CD4-positive, alpha-beta memory T cell (primary cell): Measurements from ENCODE around the gene SHQ1. TPM values are rescaled to one million over a fixed set of nuclear protein-coding genes. Genes with fewer than 3 reads are reported as not detected.

ENCODE experiments used
- CTCF ChIA-PET: fragments of 350-600 bp; sonication (Branson Sonifier 250); formaldehyde crosslinking; loops from one replicate; lab custom pipeline; 2021; ENCODE audit warnings: inconsistent platforms; ENCODE audit not compliant: partially characterized antibody; lab: Charles Lee
- POLR2A ChIA-PET: fragments of 350-600 bp; sonication (Branson Sonifier 250); formaldehyde crosslinking; loops from one replicate; lab custom pipeline; 2021; ENCODE audit not compliant: partially characterized antibody; lab: Charles Lee
- DNase-seq, 5 donors: peaks; one replicate each; pipeline versions ENCODE4 v3.0.0 to v3.0.0-alpha.2; 2020 to 2022; ENCODE audit warnings: mixed read lengths in 1 of 5
- H3K27ac ChIP-seq: one replicate; pipeline ENCODE4 v1.7.0; 2013; ENCODE audit warnings: low read depth, low read length
- H3K27me3 ChIP-seq: 2 replicates; pipeline ENCODE4 v1.7.0; 2013; ENCODE audit warnings: mild to moderate bottlenecking, low read length, moderate library complexity; ENCODE audit not compliant: insufficient read depth
- H3K36me3 ChIP-seq: 2 replicates; pipeline ENCODE4 v1.7.0; 2013; ENCODE audit warnings: mild to moderate bottlenecking, low read length, moderate library complexity; ENCODE audit not compliant: insufficient read depth
- H3K4me1 ChIP-seq: 2 replicates; pipeline ENCODE4 v1.7.0; 2013; ENCODE audit warnings: mild to moderate bottlenecking, low read length, moderate library complexity; ENCODE audit not compliant: insufficient read depth
- H3K4me3 ChIP-seq, 2 donors: one replicate each; pipeline ENCODE4 v1.7.0; 2013; ENCODE audit warnings: low read length in 2 of 2, mild to moderate bottlenecking in 1 of 2
- H3K9me3 ChIP-seq, 2 donors: one replicate each; pipeline ENCODE4 v1.7.0; 2013; ENCODE audit warnings: low read length in 2 of 2, control low read depth in 1 of 2; ENCODE audit not compliant: control insufficient read depth in 1 of 2
- H3K27ac Mint-ChIP-seq, 7 donors: one replicate each; pipeline ENCODE4 v1.8.0; 2020 to 2021; ENCODE audit warnings: mixed read lengths in 7 of 7, mild to moderate bottlenecking in 6 of 7, inconsistent platforms in 3 of 7, moderate library complexity in 3 of 7
- H3K27me3 Mint-ChIP-seq, 2 donors: one replicate each; pipeline ENCODE4 v1.8.0; 2020 to 2021; ENCODE audit warnings: mixed read lengths in 2 of 2
- H3K36me3 Mint-ChIP-seq, 2 donors: one replicate each; pipeline ENCODE4 v1.8.0; 2020 to 2021; ENCODE audit warnings: mixed read lengths in 2 of 2, inconsistent platforms in 1 of 2, mild to moderate bottlenecking in 1 of 2
- H3K4me1 Mint-ChIP-seq, 4 donors: one replicate each; pipeline ENCODE4 v1.8.0; 2020 to 2021; ENCODE audit warnings: mixed read lengths in 4 of 4, mild to moderate bottlenecking in 1 of 4
- H3K4me3 Mint-ChIP-seq, 8 donors: one replicate each; pipeline ENCODE4 v1.8.0; 2020 to 2021; ENCODE audit warnings: mixed read lengths in 8 of 8, mild to moderate bottlenecking in 7 of 8, moderate library complexity in 6 of 8, inconsistent platforms in 3 of 8
- H3K9me3 Mint-ChIP-seq, 8 donors: one replicate each; pipeline ENCODE4 v1.8.0; 2020 to 2021; ENCODE audit warnings: mixed read lengths in 8 of 8, mild to moderate bottlenecking in 5 of 8, inconsistent platforms in 3 of 8, moderate library complexity in 1 of 8
- intact Hi-C: fragments of 100-400 bp; cut with micrococcal nuclease; formaldehyde crosslinking; loops from one replicate; pipeline ENCODE4 v1.15.1; 2023
- polyA plus RNA-seq, 2 donors: library from polyadenylated mRNA; unstranded; fragments of 300-500 nt; fragmentation: Illumina TruSeq; gene quantifications; one replicate each; pipeline ENCODE4 v1.2.3, GENCODE V29; 2021
- total RNA-seq, 2 experiments: library from RNA; stranded (reverse); gene quantifications; one replicate each; pipeline ENCODE4 v1.2.3, GENCODE V29; 2021

The SHQ1 gene
- total and polyA plus RNA-seq, 4 experiments from 2014 or later, result 6.6 to 31.2 (median 26.1) TPM

GRCh38 chr3:72700106-72700505 lies 148.1 kb downstream of the SHQ1 start:
- Mint-ChIP-seq H3K4me3 (no peak overlapping the region), H3K36me3 (no peaks in the 10 kb centered on the region), H3K27ac (no peak overlapping the region), H3K4me1 (no peaks in the 10 kb centered on the region), H3K9me3 (no peaks in the 10 kb centered on the region), H3K27me3 (peaks cover 0 to 4% of the 10 kb centered on the region in 2 donors)
- H3K4me3 ChIP-seq, result no peak overlapping the region
- H3K36me3 ChIP-seq, result no peaks in the 10 kb centered on the region
- intact Hi-C loops, result no loop called here
- CTCF ChIA-PET, result no interaction called here
- no peak for DNase-seq
- no peaks in the 10 kb centered on the region for H3K9me3 ChIP-seq
- H3K27ac ChIP-seq, result no peak overlapping the region
- H3K4me1 ChIP-seq, result no peaks in the 10 kb centered on the region
- POLR2A ChIA-PET, result no interaction called here
- no peaks in the 10 kb centered on the region for H3K27me3 ChIP-seq

DNA sequence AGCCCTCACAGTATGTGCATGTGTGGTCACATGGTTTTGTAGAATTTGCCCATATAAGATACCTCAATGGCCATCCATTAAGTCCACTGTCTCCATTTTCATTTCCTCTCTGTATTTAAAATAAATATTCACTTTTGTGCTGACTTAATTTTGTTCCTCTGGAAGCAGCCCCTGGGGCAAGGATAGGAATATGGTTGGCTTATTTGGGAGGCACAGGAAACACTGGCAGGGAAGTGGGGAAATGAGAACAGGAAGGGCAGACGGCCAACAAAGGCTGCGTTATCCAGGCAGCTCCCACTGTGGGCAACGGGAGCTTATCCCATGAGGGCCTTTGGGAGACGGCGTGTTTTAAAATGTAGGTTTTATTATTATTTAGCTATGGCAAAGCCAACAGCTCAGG lies 148.6 kb downstream of the SHQ1 start:
- no peak for DNase-seq
- peaks cover 0 to 4% of the 10 kb centered on the region in 2 donors for H3K27me3 Mint-ChIP-seq
- H3K27ac Mint-ChIP-seq, result no peak overlapping the region
- H3K36me3 ChIP-seq, result no peaks in the 10 kb centered on the region
- no peaks in the 10 kb centered on the region for H3K4me1 ChIP-seq
- H3K4me1 Mint-ChIP-seq, result no peaks in the 10 kb centered on the region
- CTCF ChIA-PET, result no interaction called here
- H3K9me3 ChIP-seq, result no peaks in the 10 kb centered on the region
- no peaks in the 10 kb centered on the region for H3K36me3 Mint-ChIP-seq
- intact Hi-C loops, result no loop called here
- no peak overlapping the region for H3K4me3 ChIP-seq
- H3K9me3 Mint-ChIP-seq, result no peaks in the 10 kb centered on the region
- no peak overlapping the region for H3K4me3 Mint-ChIP-seq
- no peak overlapping the region for H3K27ac ChIP-seq
- POLR2A ChIA-PET, result no interaction called here
- no peaks in the 10 kb centered on the region for H3K27me3 ChIP-seq

Other genes starting within 250 kb of the SHQ1 start
- not detected for gene GXYLT2, start 39.6 kb upstream of the SHQ1 start, total RNA-seq
- gene GXYLT2, start 39.6 kb upstream of the SHQ1 start, polyA plus RNA-seq, result not detected
- 10 to 100 TPM; 71.8 to 77.0 TPM for gene PPP4R2, start 148.4 kb upstream of the SHQ1 start, total RNA-seq
- gene PPP4R2, start 148.4 kb upstream of the SHQ1 start, polyA plus RNA-seq, result 10 to 100 TPM; 30.7 to 37.2 TPM
- gene EBLN2, start 213.2 kb upstream of the SHQ1 start, total RNA-seq, result 10 to 100 TPM; 10.2 to 12.6 TPM
- 1 to 10 TPM; 1.5 to 2.2 TPM for gene EBLN2, start 213.2 kb upstream of the SHQ1 start, polyA plus RNA-seq